Fibroblast of lung (primary cell): ENCODE results near the gene HERC2.

Source experiments
- CTCF ChIP-seq, 2 donors: IDR thresholded peaks in 1 of 2; conservative IDR thresholded peaks in 1 of 2; 1 replicate in 1 of 2; 2 replicates in 1 of 2; pipeline ENCODE4 v1.5.1; 2011 to 2012; ENCODE audit warnings: low read length in 2 of 2, control low read depth in 1 of 2, inconsistent platforms in 1 of 2, low read depth in 1 of 2, mild to moderate bottlenecking in 1 of 2
- EZH2 ChIP-seq: IDR thresholded peaks from 2 replicates; pipeline ENCODE4 v1.5.1; 2012; ENCODE audit warnings: low read length, control low read depth, mild to moderate bottlenecking; ENCODE audit errors: missing control alignments

DNA sequence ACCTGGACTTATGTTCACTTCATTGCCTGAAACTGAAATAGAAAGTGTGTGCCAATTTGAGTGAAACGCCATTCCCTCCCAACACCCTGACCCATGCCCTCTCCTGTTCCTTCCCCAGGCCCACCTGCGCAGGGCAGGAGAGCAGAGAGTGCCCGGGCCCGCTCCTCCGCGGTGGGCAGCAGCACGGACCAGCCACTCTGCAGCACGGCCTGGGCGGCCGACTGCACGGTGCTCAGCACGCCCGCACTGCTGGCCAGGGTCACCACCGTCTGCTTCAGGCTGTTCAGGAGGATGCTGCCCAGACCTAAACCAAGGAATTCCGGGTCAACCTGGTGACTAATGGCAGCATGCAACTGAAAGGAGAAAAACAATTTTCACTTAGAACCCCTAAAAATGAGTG, 66.0 kb downstream of the HERC2 start:
- TF ChIP-seq CTCF (conservative IDR thresholded peaks at IDR 0.05 in 1 of 2, IDR thresholded peaks at IDR 0.05 in 1 of 2; ENCODE audit: low read depth in 1 of 2, low read length in 2 of 2) (no peak), EZH2 (no peak)
